NCI-H82 treated with DMSO at 0.1 percent for 48 hours (cell line): ENCODE results near the gene GATM.
A peak's percentile ranks its signal among the peaks of the same experiment; 100 is the strongest.

Experiments
- DNase-seq: peaks from one replicate; lab custom pipeline; 2025; ENCODE audit not compliant: unreplicated experiment; lab: John Stamatoyannopoulos, UW

Gene GATM

GRCh38 chr15:45378149-45378912, at the start of gene GATM:
TSS of gene GATM (minus strand) at chr15:45378544. CDS start at chr15:45378453, 91 bp downstream.
- DNase-seq = peak; percentile 18

GRCh38 chr15:45427085-45427484, 48.7 kb upstream of the GATM start:
- DNase-seq = no peak

DNA sequence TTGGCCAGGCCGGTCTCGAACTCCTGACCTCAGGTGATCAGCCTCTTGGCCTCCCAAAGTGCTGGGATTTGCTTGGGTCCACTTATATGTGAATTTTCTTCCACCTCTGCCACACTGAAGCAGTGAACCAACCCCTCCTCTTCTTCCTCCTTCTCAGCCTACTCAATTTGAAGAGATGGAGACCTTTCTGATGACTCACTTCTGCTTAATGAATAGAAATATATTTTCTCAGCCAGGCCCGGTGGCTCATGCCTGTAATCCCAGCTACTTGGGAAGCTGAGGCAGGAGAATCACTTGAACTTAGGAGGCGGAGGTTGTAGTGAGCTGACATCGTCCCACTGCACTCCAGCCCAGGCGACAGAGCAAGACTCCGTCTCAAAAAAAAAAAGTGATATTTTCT, 46.8 kb upstream of the GATM start:
- DNase-seq = no peak

DNA sequence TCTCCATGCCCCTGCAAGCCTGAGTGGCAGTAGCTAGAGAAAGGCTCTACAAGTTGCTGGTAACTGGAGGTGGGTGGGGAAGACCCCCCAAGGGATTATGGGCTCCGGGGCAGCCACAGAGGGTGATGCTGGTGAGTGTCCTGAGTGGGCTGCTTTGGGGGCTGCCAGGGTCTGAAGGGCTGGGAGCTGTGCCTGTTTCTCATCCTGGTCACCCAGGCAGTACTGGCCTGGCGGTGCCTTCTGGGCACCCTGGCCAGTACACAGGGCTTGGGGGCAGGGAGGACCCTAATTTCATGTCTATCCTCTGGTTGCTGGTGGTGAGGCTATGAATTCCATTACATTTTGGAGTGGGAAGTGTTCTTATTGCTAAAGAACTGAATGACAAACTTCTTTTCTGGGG, 46.1 kb upstream of the GATM start:
- DNase-seq = no peak

DNA sequence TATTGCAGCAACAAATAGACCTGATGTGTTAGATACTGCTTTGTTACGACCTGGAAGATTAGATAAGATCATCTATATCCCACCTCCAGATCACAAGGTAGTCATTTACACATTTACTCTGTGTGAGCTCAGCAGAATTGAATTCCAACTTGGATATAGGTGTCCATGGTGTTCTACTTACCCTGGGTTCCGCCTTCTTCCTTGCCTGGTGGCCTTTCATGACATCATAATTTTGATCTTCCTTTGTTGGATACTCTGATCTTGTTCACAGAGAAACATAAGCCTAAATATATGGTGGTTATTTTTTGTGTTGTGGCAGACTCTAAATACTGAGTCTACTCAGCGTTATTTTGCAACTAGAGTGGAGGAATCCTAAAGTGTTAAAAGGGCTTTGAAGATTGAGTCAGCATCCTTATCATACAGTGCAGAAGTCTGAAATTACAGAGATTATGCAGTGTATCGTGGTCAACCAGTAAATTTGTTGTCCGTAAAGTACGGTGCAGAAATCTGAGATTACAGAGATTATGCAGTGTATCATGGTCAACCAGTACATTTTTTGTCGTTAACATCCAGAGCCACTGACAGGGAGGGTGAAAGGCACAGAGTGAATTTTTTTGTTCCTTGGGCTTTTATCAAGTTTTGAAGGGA, 39.1 kb upstream of the GATM start:
- no peak for DNase-seq

DNA sequence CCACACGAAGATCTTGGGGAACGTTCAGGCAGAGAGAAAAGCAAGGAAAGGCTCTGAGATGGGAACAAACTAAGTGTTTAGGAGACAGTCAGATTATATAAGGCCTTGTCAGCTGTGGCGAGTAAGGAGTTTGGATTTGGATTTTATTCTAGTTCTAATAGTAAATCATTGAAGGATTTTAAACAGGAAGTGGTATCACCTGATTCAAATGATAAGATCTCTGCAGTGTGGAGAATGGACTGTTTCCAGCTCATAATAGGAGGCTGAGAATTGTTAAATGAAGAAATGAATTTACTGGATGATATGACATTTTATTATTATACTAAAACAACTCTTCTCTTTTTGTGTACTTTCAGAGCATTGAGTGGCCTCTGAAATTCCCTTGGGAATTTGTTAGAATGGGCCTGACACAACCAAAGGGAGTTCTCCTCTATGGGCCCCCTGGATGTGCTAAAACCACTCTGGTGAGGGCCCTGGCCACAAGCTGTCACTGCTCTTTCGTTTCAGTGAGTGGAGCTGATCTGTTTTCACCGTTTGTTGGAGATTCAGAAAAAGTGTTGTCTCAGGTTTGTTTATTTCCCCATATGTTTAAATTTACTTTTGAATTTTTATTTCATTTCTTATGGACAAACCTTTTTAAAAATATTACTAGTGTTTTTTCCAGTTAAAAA, 36.0 kb upstream of the GATM start:
- DNase-seq = no peak

DNA sequence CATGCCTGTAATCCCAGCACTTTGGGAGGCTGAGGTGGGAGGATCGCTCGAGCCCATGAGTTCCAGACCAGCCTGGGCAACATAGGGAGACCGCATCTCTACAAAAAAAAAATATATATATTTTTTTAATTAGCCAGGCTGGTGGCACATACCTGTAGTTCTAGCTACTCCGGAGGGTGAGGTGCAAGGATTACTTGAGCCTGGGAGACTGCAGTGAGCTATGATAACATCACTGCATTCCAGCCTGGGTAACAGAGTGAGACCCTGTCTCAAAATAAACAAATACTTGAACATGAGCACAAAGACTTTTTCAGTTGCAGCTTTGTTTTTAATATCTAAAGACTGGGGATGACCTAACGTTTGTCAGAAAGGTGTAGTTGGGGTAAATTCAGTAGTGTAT, 31.3 kb upstream of the GATM start:
- DNase-seq = no peak

- no peak for DNase-seq
These were observed 29.4 kb upstream of the GATM start for GRCh38 chr15:45407786-45408185.

GRCh38 chr15:45402955-45403877, 24.9 kb upstream of the GATM start:
- no peak for DNase-seq

DNA sequence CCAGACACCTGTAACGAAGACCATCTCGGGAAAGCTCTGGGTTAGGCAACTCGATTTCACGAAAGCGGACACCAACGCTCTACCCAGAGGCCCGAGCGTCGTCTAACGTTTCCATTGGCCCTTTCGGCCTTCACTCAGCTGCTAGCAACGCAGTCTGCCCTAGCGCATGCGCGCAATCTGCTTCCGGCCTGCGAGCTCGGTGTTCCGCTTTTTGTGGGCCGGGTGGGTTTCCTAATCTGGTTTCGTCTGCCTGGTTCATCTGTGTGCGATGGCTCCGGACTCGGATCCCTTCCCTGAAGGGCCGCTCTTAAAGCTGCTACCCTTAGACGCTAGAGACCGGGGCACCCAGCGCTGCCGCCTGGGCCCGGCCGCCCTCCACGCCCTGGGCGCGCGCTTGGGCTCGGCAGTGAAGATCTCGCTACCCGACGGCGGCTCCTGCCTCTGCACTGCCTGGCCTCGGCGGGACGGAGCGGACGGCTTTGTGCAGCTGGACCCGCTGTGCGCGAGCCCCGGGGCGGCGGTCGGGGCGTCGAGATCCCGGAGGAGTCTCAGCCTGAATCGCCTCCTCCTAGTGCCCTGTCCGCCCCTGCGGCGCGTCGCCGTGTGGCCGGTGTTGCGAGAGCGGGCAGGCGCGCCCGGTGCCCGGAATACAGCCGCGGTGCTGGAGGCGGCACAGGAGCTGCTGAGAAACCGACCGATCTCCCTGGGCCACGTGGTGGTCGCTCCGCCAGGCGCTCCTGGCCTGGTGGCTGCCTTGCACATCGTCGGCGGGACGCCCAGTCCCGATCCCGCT, 24.0 kb upstream of the GATM start:
- DNase-seq = peak; percentile 94

DNA sequence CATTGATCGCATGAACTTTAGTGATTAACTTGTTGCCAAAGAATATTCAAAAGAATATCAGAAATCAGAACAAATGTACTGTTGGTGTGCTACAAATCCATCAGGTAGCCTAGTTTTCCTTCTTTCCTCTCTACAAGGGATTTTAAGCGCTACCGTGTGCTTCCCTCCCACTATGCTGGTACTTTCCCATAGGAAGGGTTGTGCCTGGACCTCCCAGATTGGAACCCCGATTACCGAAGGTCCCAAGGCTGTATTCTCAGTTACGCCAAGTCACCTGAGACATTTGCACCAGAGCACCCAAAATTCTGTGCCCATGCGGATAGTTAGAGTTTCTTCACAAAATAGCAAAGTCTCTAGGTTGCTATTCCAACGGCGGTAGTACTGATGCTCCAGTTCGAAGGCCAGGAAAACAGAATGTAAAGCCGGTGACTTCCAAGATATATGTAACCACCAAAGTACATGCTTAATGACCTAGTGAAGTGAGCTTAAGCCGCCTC, 23.4 kb upstream of the GATM start:
- no peak for DNase-seq

- DNase-seq = peak; percentile 69
These were observed 21.3 kb upstream of the GATM start for GRCh38 chr15:45399381-45400212.

- no peak for DNase-seq
These were observed 18.8 kb upstream of the GATM start for GRCh38 chr15:45397116-45397665.

DNA sequence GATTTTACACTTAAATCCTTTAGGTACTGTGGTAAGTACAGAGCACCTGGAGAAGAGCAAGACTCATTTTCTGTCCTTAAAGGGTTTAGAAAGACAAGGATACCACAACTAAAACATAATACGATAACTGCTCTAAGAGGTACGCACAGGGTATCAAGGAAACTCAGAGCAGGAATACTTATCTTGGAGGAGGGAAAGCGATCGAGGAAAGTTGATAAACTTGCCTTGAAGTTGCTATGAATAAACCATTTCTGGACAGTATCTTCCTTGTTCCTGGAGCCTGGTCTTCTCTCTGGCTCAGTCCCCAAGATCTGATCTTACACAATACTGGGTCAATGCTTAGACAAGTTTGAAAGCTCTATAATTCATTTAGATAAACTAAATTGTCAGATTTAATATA, 17.6 kb upstream of the GATM start:
- DNase-seq = no peak

GRCh38 chr15:45394681-45395080, 16.3 kb upstream of the GATM start:
- no peak for DNase-seq

GRCh38 chr15:45393851-45394250, 15.5 kb upstream of the GATM start:
- DNase-seq = no peak

DNA sequence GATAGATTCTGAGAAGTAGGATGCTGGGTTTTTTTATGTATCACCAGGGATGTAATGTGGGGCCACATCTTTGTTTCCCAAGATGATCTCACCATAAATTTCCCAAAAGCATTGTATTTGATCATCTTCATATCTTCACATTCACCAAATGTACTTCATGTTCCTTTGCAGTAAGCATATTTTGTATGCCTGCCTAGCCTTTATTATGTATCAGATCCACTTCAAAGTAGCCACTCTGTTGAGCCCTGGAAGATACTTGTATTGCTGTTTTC, 14.2 kb upstream of the GATM start:
- DNase-seq = no peak

DNA sequence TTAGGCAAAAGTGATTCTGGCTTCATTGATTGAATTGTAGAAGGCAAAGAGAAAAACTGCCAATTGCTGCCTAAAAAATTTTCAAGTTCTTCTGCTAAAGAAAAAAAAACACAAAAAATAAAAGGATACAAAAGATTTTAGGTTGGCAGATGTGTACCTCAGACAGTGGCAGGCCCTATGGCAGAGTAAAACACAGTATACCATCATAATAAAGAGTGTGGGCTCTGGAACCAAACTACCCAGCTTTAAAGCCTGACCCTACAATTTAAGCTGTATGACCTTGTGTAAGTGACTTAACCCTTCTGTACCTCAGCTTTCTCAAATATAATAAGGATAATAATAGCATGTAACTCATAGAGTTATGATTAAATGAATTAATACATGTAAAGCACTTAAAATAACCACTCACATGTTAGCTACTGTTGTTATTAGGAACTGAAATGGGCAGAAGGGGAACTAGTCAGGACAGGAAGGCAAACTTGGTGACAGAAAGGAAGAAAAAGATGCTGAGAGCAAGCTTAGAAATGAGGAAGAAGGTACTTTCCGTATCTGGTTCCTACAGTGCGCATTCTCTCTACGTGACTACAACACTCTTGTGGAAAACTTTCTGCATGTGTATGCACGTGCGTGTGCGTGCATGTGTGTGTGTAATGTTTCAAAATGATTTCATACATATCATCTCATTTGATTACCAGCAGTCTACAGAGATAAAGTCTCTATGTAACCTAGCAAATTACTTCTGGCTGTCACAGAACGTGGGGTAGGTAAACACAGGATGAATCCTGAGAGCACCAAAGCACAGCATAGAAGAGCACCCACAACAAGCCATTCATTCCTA, 13.6 kb upstream of the GATM start:
- DNase-seq = no peak
